ENCODE measurements around the gene DDC. TPM values are rescaled to one million over a fixed set of nuclear protein-coding genes. Genes with fewer than 3 reads are reported as not detected.

DDC gene
- total RNA-seq: not detected

GRCh38 chr7:50564640-50565558 lies at the start of gene DDC:
TSS of gene DDC (minus strand) at chr7:50565405. CDS start at chr7:50544085, 21,320 bp downstream.
- H3K27ac ChIP-seq (replicated peaks in 1 of 4): no peak within 1 kb of the TSS
- intact Hi-C loops (cut with DNase I): no loop called here
- H3K36me3 ChIP-seq: no peaks in the 10 kb centered on the region
- no peak within 1 kb of the TSS for H3K4me3 ChIP-seq
- DNase-seq (ENCODE audit: extremely low spot score): no peak
- 77% methylated on average over 8 of the region's 8 CpGs for WGBS
- TF ChIP-seq EP300 (IDR thresholded peaks at IDR 0.05) (no peak), POLR2A (IDR thresholded peaks at IDR 0.05; ENCODE audit: low read depth) (no peak), POLR2AphosphoS5 (IDR thresholded peaks at IDR 0.05) (no peak), CTCF (IDR thresholded peaks at IDR 0.05) (no peak)
- H3K4me1 ChIP-seq: no peaks in the 10 kb centered on the region
- H3K9me3 ChIP-seq: no peaks in the 10 kb centered on the region
- H3K27me3 ChIP-seq: peaks cover 0 to 7% (median 0%) of the 10 kb centered on the region in 4 donors

- no peak overlapping the region for H3K27ac ChIP-seq (replicated peaks in 1 of 4)
- H3K4me1 ChIP-seq: no peaks in the 10 kb centered on the region
- peaks cover 24 to 87% (median 68%) of the 10 kb centered on the region in 4 donors for H3K36me3 ChIP-seq
- intact Hi-C loops (cut with DNase I): no loop called here
- H3K27me3 ChIP-seq: no peaks in the 10 kb centered on the region
- TF ChIP-seq POLR2AphosphoS5 (IDR thresholded peaks at IDR 0.05) (no peak), EP300 (IDR thresholded peaks at IDR 0.05) (no peak), POLR2A (IDR thresholded peaks at IDR 0.05; ENCODE audit: low read depth) (no peak), CTCF (IDR thresholded peaks at IDR 0.05) (no peak)
- DNase-seq (ENCODE audit: extremely low spot score): no peak
- no peak overlapping the region for H3K4me3 ChIP-seq
- WGBS: 93% methylated on average over 8 of the region's 8 CpGs
- H3K9me3 ChIP-seq: no peaks in the 10 kb centered on the region
These were observed 48.3 kb upstream of the DDC start for GRCh38 chr7:50613473-50613872.

- intact Hi-C loops (cut with DNase I): no loop called here
- Histone ChIP-seq H3K27ac (replicated peaks in 1 of 4) (no peak overlapping the region), H3K27me3 (no peaks in the 10 kb centered on the region), H3K4me1 (no peaks in the 10 kb centered on the region), H3K4me3 (no peak overlapping the region), H3K9me3 (no peaks in the 10 kb centered on the region), H3K36me3 (peaks cover 24 to 88% (median 68%) of the 10 kb centered on the region in 4 donors)
- TF ChIP-seq EP300 (IDR thresholded peaks at IDR 0.05) (no peak), POLR2A (IDR thresholded peaks at IDR 0.05; ENCODE audit: low read depth) (no peak), POLR2AphosphoS5 (IDR thresholded peaks at IDR 0.05) (no peak)
- no peak for DNase-seq (ENCODE audit: extremely low spot score)
- 81% methylated on average over 5 of the region's 5 CpGs for WGBS
These were observed 47.5 kb upstream of the DDC start for GRCh38 chr7:50612704-50613103.

GRCh38 chr7:50610521-50611277 lies 45.5 kb upstream of the DDC start:
- DNase-seq (ENCODE audit: extremely low spot score): no peak
- WGBS: 70% methylated on average over 6 of the region's 6 CpGs
- Histone ChIP-seq H3K27ac (replicated peaks in 1 of 4) (no peak overlapping the region), H3K4me3 (no peak overlapping the region), H3K4me1 (no peaks in the 10 kb centered on the region), H3K9me3 (no peaks in the 10 kb centered on the region), H3K36me3 (peaks cover 35 to 88% (median 71%) of the 10 kb centered on the region in 4 donors), H3K27me3 (no peaks in the 10 kb centered on the region)
- TF ChIP-seq POLR2AphosphoS5 (IDR thresholded peaks at IDR 0.05) (no peak), POLR2A (IDR thresholded peaks at IDR 0.05; ENCODE audit: low read depth) (no peak), EP300 (IDR thresholded peaks at IDR 0.05) (no peak), CTCF (IDR thresholded peaks at IDR 0.05) (no peak)
- intact Hi-C loops (cut with DNase I): no loop called here

Data from esophagus muscularis mucosa (tissue), 4 donors.